Endothelial cell of umbilical vein (primary cell): Measurements from ENCODE around the gene TAS1R3. TPM values are rescaled to one million over a fixed set of nuclear protein-coding genes. Genes with fewer than 3 reads are reported as not detected.
A peak's percentile ranks its signal among the peaks of the same experiment; 100 is the strongest.

Experiments
- BruUV-seq: library from RNA; stranded (reverse); fragments of 400-500 nt; replicated peaks from 2 replicates; lab custom pipeline; 2021; lab: Mats Ljungman, UMichigan
- CTCF ChIA-PET: fragments of 300-600, 350-600 bp; sonication (Branson Sonifier 250); formaldehyde crosslinking; loops from one replicate; lab custom pipeline; 2021; ENCODE audit warnings: antibody characterized with exemption, inconsistent platforms; lab: Charles Lee
- POLR2A ChIA-PET: fragments of 300-600, 350-600 bp; sonication (Branson Sonifier 250); formaldehyde crosslinking; loops from one replicate; lab custom pipeline; 2021; ENCODE audit warnings: antibody characterized with exemption, inconsistent platforms; lab: Charles Lee
- DNase-seq: peaks from one replicate; pipeline ENCODE4 v3.0.0-alpha.2; 2011; ENCODE audit warnings: low read depth, low spot score
- FAIRE-seq: peaks from 2 replicates; lab custom pipeline; 2011; peaks lifted over from hg19 to GRCh38; lab: Jason Lieb, UNC
- H2AFZ ChIP-seq: 2 replicates; pipeline ENCODE4 v1.6.0; 2012; ENCODE audit warnings: low read depth, low read length, control low read depth, inconsistent platforms
- H3K27ac ChIP-seq: 2 replicates; pipeline ENCODE4 v1.5.1; 2011; ENCODE audit warnings: low read depth, mild to moderate bottlenecking, control low read depth, low read length, moderate library complexity; ENCODE audit not compliant: insufficient read depth
- H3K27me3 ChIP-seq, 2 experiments: 2 replicates each; pipeline versions ENCODE4 v1.6.0 to v1.6.1; 2011; ENCODE audit warnings: low read length in 2 of 2, mixed read lengths in 1 of 2; ENCODE audit not compliant: control insufficient read depth in 2 of 2, insufficient read depth in 2 of 2
- H3K36me3 ChIP-seq, 2 experiments: 2 replicates in 1 of 2; 3 replicates in 1 of 2; pipeline ENCODE4 v1.5.1; 2011; ENCODE audit warnings: low read length in 2 of 2, mild to moderate bottlenecking in 1 of 2, moderate library complexity in 1 of 2; ENCODE audit not compliant: control insufficient read depth in 2 of 2, insufficient read depth in 2 of 2; ENCODE audit errors: extremely low read depth in 1 of 2
- H3K4me1 ChIP-seq: 3 replicates; pipeline ENCODE4 v1.5.1; 2011; ENCODE audit warnings: mild to moderate bottlenecking, low read length; ENCODE audit not compliant: control insufficient read depth, insufficient read depth; ENCODE audit errors: extremely low read depth
- H3K4me2 ChIP-seq: 2 replicates; pipeline ENCODE4 v1.6.1; 2011; ENCODE audit warnings: low read length, control low read depth, mixed read lengths; ENCODE audit not compliant: insufficient read depth
- H3K4me3 ChIP-seq, 3 experiments: fragments of 200-600 bp in 1 of 3; sonication (generic), shearing (Covaris generic) in 1 of 3; replicated peaks in 1 of 3; 2 replicates each; pipeline ENCODE4 v1.5.1; 2011 to 2016; ENCODE audit warnings: control low read depth in 3 of 3, low read length in 3 of 3, mild to moderate bottlenecking in 2 of 3, inconsistent platforms in 1 of 3, low read depth in 1 of 3, moderate library complexity in 1 of 3; ENCODE audit not compliant: insufficient read depth in 1 of 3
- H3K79me2 ChIP-seq: 2 replicates; pipeline ENCODE4 v1.6.0; 2012; ENCODE audit warnings: low read length, inconsistent platforms; ENCODE audit not compliant: control insufficient read depth, insufficient read depth
- H3K9ac ChIP-seq: replicated peaks from 2 replicates; pipeline ENCODE3; 2011; ENCODE audit warnings: low read length, control low read depth; ENCODE audit not compliant: insufficient read depth; ENCODE audit errors: extremely low read depth
- H3K9me1 ChIP-seq: replicated peaks from 3 replicates; pipeline ENCODE4 v1.6.0; 2011; ENCODE audit warnings: mild to moderate bottlenecking, low read length; ENCODE audit not compliant: control insufficient read depth, insufficient read depth; ENCODE audit errors: extremely low read depth
- H3K9me3 ChIP-seq: replicated peaks from 2 replicates; pipeline ENCODE4 v1.5.1; 2012; ENCODE audit warnings: low read length, inconsistent platforms; ENCODE audit not compliant: control insufficient read depth, insufficient read depth
- H4K20me1 ChIP-seq: replicated peaks from 2 replicates; pipeline ENCODE3; 2011; ENCODE audit warnings: mild to moderate bottlenecking, low read length; ENCODE audit not compliant: control insufficient read depth, insufficient read depth; ENCODE audit errors: extremely low read depth
- EZH2 ChIP-seq: IDR thresholded peaks from 2 replicates; pipeline ENCODE4 v1.6.1; 2012; ENCODE audit warnings: borderline replicate concordance, low read depth, mild to moderate bottlenecking, moderate library complexity, low read length, inconsistent platforms; ENCODE audit not compliant: severe bottlenecking
- FOS ChIP-seq: IDR thresholded peaks from 2 replicates; pipeline ENCODE4 v1.6.1; 2011; ENCODE audit warnings: mild to moderate bottlenecking, low read length, moderate library complexity, borderline replicate concordance; ENCODE audit not compliant: insufficient read depth
- GATA2 ChIP-seq: IDR thresholded peaks from 2 replicates; pipeline ENCODE4 v1.7.0; 2011; ENCODE audit warnings: low read depth, mild to moderate bottlenecking, moderate library complexity, mixed read lengths, low read length; ENCODE audit not compliant: insufficient read length, insufficient read depth
- JUN ChIP-seq: IDR thresholded peaks from 2 replicates; pipeline ENCODE4 v1.6.1; 2011; ENCODE audit warnings: borderline replicate concordance, low read depth; ENCODE audit not compliant: insufficient read length, insufficient read depth
- MYC ChIP-seq: IDR thresholded peaks from one replicate; pipeline ENCODE4 v1.6.1; 2011; ENCODE audit warnings: mild to moderate bottlenecking, low read depth, low read length
- POLR2A ChIP-seq: IDR thresholded peaks from 2 replicates; pipeline ENCODE4 v1.6.1; 2012; ENCODE audit warnings: low read depth, mild to moderate bottlenecking, control low read depth, low read length
- POLR2AphosphoS5 ChIP-seq: IDR thresholded peaks from 2 replicates; pipeline ENCODE4 v1.6.1; 2012; ENCODE audit warnings: low read depth, mild to moderate bottlenecking, control low read depth, low read length, moderate library complexity; ENCODE audit not compliant: insufficient read depth
- dilution Hi-C: fragments of 300-500 bp; cut with MboI; formaldehyde crosslinking; loops from one replicate; pipeline ENCODE4 v1.15.0; 2019; ENCODE audit warnings: low sequenced_read_pairs; ENCODE audit not compliant: extremely low pct_ligation_motif_present
- intact Hi-C: fragments of 100-400 bp; cut with micrococcal nuclease; formaldehyde crosslinking; loops from one replicate; pipeline ENCODE4 v1.10.0; 2022
- polyA plus RNA-seq, 4 experiments: library from polyadenylated mRNA; depleted of rRNA in 3 of 4; stranded (reverse) in 3 of 4; unstranded in 1 of 4; fragments of >200 nt; gene quantifications; 2 replicates each; pipeline versions ENCODE4 v1.2.1 to v1.2.3, GENCODE V29; 2011 to 2012; ENCODE audit warnings: missing spikeins in 1 of 4
- total RNA-seq: library from RNA; stranded (reverse); gene quantifications from 2 replicates; pipeline ENCODE4 v1.2.3, GENCODE V29; 2021
- TF ChIP-seq, protein P1 (sequence below), 2 donors: IDR thresholded peaks; 1 replicate in 1 of 2; 2 replicates in 1 of 2; pipeline ENCODE4 v1.5.1; 2011; ENCODE audit warnings: low read length in 2 of 2, mild to moderate bottlenecking in 2 of 2, moderate library complexity in 2 of 2, control low read depth in 1 of 2, inconsistent platforms in 1 of 2, low read depth in 1 of 2; ENCODE audit not compliant: insufficient read depth in 1 of 2; ENCODE audit errors: extremely low read depth in 1 of 2
- TF ChIP-seq, protein P2 (sequence below): IDR thresholded peaks from 2 replicates; pipeline ENCODE4 v1.6.1; 2011; ENCODE audit not compliant: insufficient read depth, insufficient read length

TAS1R3 gene
- total and polyA plus RNA-seq, 2 donors (not counting 3 experiments of a cell fraction or from before 2014, with no cell fraction given), result 0.26 to 0.38 TPM

DNA sequence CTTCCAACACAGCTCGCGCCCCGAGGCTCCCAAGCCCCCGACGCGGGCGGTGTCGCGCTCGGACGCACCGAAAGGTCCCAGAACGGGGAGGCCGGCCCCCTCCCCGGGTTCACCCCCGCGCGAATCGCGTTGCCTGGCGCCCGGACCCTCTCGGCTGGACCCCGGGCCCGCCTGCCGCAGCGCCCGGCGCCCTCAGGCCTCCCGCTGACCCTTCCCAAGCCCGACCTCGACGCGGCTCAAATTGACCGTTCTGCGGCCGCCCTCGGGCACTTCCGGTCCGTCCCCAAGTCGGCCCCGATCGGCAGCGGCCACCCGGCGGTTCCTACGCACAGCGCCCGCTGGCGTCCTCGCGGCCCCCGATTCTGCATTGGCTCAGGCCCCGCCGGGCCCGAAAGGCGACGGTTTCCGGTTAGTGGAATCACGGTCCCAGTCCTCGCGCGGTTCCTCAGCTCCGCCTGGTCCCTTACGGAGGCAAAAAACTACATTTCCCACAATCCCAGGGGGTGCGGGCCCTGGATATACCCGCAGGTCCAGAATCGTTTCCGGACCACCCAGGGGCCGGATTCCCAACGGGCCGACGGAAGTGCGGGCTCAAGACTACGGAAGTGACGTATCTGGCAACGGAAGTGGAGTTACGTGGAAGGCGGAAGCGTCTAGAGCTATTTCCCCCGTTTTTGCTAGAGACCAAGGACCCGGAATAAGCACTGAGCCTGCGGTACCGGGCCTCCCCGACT, 44.0 kb downstream of the TAS1R3 start, which contains the start of gene AURKAIP1:
AURKAIP1 (minus strand) TSS at position 279 of the 734 bp plus-strand sequence. CDS start 451 bp downstream, outside the sequence.
- FAIRE-seq, result peak; percentile 100
- Histone ChIP-seq H3K9me3 (no peaks in the 10 kb centered on the region), H2AFZ (peak within 1 kb of the TSS; percentile 62), H3K27me3 (no peaks in the 10 kb centered on the region), H3K4me2 (peak within 1 kb of the TSS; percentile 84), H3K4me1 (peaks cover 13% of the 10 kb centered on the region), H3K4me3 (peak within 1 kb of the TSS; percentile 81 to 88 (median 84)), H3K9me1 (no peaks in the 10 kb centered on the region), H3K36me3 (peaks cover 0 to 3% of the 10 kb centered on the region in 2 experiments), H3K27ac (peak within 1 kb of the TSS; percentile 71), H3K9ac (peak within 1 kb of the TSS; percentile 95), H4K20me1 (no peaks in the 10 kb centered on the region), H3K79me2 (peaks cover 19% of the 10 kb centered on the region)
- POLR2A ChIA-PET, result interaction anchor here (0.7 to 1.4 kb wide), 4 partner anchors 10 to 32 kb away, joined by 3 to 6 read pairs (median 4); partner anchors contain the start of genes CCNL2 and MRPL20
- no TSS peak for BruUV-seq
- no peak for TF ChIP-seq GATA2
- peak; percentile 65 for TF ChIP-seq POLR2AphosphoS5
- peak; percentile 3 for TF ChIP-seq MYC
- TF ChIP-seq, protein P1, sequence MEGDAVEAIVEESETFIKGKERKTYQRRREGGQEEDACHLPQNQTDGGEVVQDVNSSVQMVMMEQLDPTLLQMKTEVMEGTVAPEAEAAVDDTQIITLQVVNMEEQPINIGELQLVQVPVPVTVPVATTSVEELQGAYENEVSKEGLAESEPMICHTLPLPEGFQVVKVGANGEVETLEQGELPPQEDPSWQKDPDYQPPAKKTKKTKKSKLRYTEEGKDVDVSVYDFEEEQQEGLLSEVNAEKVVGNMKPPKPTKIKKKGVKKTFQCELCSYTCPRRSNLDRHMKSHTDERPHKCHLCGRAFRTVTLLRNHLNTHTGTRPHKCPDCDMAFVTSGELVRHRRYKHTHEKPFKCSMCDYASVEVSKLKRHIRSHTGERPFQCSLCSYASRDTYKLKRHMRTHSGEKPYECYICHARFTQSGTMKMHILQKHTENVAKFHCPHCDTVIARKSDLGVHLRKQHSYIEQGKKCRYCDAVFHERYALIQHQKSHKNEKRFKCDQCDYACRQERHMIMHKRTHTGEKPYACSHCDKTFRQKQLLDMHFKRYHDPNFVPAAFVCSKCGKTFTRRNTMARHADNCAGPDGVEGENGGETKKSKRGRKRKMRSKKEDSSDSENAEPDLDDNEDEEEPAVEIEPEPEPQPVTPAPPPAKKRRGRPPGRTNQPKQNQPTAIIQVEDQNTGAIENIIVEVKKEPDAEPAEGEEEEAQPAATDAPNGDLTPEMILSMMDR (IDR thresholded peaks at IDR 0.05; ENCODE audit: extremely low read depth in 1 of 2, insufficient read depth in 1 of 2, low read depth in 1 of 2, low read length in 2 of 2), result peak; percentile 24 to 45
- peak; percentile 53 for TF ChIP-seq POLR2A
- TF ChIP-seq, protein P2, sequence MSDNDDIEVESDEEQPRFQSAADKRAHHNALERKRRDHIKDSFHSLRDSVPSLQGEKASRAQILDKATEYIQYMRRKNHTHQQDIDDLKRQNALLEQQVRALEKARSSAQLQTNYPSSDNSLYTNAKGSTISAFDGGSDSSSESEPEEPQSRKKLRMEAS, result no peak
- no peak for TF ChIP-seq EZH2
- TF ChIP-seq FOS, result no peak
- TF ChIP-seq JUN, result no peak
- dilution Hi-C loops, result no loop called here
- CTCF ChIA-PET, result interaction anchor here (0.8 to 1.9 kb wide), 10 partner anchors 11 to 131 kb away, joined by 3 to 9 read pairs (median 3); partner anchors contain the start of gene CCNL2
- intact Hi-C loops, result loop anchor here (1.0 to 2.0 kb wide), 7 partner anchors 24 to 96 kb away; partner anchors contain the start of genes ATAD3B, CCNL2, CPTP and DVL1
- peak; percentile 100 for DNase-seq
